22Rv1 (cell line): ENCODE results near the gene CDT1.

Experiments
- H3K27ac ChIP-seq: fragments of 450-650 bp; 2 replicates; pipeline ENCODE4 v1.5.1; 2017
- ZFX ChIP-seq: fragments of 450-650 bp; IDR thresholded peaks from 2 replicates; pipeline ENCODE4 v1.6.1; 2017; ENCODE audit warnings: antibody characterized with exemption, borderline replicate concordance
- TF ChIP-seq, protein P1 (sequence below): fragments of 450-650 bp; IDR thresholded peaks from 2 replicates; pipeline ENCODE4 v1.5.1; 2017; ENCODE audit warnings: mild to moderate bottlenecking

The CDT1 gene

DNA sequence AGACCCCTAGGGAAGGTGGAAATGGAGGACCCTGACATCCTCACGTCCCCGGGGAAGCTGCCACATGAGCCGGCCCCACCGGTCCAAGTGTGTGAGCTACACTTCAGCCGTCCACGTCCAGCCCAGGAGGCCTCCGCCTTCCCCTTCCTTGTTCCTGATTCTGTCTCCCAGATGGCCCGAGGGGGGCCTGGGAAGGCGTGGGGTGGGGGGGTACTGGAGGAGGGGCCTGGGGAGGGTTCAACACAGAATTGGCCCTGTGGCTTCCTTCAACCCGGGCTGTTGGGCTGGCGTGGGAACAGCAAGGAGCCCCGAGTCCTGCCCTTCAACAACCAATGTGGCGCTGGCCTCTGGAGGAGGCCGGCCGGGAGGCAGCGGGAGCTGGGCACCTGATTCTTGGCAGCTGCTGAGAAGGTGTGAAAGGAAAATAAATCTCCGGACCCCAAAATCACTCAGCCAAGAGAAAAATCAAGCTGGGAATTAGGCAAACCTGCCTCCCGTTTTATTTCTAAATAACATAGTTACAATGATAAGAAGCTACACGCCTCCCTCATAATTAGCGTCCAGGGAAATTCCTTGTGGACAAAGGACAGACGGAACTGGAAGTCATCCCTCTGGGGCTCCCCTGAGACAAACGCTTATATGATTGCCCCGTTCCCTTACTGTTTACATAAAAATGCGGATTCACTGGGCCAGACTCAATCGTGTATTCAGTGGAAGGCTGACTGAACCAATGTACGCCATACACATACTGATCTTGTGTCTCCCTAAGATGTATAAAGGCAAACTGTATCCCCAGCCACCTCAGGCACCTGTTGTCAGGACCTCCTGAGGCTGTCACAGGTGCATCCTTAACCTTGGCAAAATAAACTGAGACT, 9.9 kb downstream of the CDT1 start:
- peak overlapping the region; percentile 97 for H3K27ac ChIP-seq
- no peak for TF ChIP-seq ZFX
- TF ChIP-seq, protein P1, sequence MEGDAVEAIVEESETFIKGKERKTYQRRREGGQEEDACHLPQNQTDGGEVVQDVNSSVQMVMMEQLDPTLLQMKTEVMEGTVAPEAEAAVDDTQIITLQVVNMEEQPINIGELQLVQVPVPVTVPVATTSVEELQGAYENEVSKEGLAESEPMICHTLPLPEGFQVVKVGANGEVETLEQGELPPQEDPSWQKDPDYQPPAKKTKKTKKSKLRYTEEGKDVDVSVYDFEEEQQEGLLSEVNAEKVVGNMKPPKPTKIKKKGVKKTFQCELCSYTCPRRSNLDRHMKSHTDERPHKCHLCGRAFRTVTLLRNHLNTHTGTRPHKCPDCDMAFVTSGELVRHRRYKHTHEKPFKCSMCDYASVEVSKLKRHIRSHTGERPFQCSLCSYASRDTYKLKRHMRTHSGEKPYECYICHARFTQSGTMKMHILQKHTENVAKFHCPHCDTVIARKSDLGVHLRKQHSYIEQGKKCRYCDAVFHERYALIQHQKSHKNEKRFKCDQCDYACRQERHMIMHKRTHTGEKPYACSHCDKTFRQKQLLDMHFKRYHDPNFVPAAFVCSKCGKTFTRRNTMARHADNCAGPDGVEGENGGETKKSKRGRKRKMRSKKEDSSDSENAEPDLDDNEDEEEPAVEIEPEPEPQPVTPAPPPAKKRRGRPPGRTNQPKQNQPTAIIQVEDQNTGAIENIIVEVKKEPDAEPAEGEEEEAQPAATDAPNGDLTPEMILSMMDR = no peak

DNA sequence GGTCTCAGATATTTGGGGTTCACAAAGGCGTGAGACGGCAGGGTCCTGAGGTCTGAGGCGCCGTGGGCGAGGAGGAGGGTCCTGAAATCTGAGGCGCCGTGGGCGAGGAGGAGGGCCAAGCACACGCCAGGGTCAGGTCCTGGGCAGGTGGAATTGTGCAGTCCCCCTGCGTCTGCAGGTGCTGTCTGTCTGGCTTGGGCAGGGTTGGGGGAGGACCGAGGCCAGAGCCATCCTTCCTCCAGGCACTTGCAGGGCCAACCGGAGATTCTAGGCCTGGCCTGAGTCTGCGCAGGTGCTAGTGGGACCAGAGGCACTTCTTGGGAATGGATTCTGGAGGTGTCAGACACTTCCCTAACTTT, 10.5 kb downstream of the CDT1 start:
- H3K27ac ChIP-seq = no peak overlapping the region
- no peak for TF ChIP-seq ZFX
- TF ChIP-seq, protein P1 = no peak

DNA sequence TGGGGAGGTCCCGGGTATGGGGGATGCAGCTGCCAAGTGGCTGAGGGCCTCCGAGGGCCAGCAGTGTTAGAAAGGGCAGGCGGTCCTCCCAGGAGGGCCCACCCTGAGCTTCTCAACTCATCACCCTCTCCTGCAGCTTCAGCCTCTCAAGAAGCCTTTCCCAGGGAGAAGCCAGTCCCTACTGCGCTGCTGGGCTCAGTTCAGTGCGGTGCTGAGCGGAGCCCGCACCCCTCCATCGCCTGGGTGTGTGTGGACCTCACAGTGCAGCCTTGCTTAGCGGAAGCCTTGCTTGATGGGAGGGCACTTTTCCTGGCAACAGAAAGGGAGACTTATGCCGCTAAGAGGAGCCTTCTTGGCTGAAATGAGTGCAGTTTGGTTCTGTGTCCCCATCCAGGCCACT, 11.6 kb downstream of the CDT1 start:
- TF ChIP-seq, protein P1 = no peak
- no peak for TF ChIP-seq ZFX
- no peak overlapping the region for H3K27ac ChIP-seq

DNA sequence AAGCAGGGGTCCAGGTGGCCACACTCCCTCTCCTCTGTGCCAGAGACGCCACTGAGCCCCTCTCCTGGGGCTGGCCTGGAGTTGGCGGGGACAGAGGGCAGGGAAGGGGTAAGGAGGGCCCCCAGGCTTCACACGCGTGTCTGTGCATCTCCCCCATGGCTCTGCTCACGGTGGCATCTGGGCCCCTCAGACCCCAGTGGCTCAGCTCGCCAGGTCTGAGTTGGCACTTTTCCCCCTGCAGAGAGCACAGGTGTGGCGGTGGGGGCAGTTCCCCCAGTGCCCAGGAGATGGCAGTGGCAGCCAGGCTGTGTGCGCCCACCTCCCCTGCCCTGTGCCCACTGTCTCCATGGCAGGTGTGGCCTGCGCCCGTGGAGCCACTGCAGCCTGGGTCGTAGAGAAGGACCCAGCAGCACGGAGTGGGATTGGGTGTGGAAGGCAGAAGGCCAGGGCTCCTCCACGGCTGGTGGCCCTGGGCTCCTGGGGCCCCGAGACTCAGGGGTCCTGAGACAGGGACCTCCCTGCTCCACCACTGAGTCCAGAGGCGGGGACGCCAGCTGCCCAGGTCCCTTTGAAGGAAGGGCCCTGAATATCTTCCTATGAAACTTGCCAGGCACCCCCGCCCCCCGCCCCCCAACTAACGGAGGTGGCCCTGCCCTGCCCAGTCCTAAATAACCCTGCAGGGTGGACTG, 12.5 kb downstream of the CDT1 start:
- no peak overlapping the region for H3K27ac ChIP-seq
- no peak for TF ChIP-seq ZFX
- TF ChIP-seq, protein P1 = peak; percentile 92

DNA sequence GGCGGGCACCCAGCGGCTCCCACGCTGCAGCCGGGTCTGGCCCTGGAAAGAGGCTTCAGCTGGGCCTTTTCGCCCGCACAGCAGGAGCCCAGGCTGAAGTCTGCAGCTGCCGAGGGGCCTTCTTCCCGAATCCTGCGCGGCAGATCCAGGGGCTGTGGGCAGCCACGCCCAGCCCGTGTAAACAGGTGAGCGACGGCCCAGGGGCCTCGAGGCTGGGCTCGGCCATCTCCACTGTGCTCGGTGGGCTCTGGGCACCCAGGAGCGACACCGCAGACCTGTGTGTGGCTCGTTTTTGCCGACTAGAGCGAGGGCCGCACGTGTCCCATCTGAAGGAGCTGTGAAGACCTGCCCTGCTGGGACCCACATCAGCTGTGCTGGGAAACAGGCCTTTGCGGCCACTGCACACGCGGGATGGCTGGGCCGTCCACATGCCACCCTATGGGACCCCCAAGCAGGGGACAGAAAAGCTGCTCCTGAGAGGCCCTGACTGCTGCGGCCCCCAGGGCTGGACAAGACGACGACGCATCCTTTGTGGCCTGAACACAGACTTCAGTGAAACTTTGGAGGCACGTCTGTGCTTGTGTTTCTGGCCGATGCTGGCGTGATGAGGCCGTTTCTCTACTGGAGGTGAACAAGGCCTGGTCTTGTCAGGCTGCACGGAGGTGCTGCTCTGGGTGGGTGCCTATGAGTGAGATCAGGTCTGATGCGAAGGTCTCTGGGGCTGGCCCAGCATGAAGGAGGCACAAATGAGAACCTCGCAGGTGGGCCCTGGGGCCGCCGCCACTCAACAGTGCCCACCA, 13.3 kb downstream of the CDT1 start:
- TF ChIP-seq ZFX = no peak
- TF ChIP-seq, protein P1 = no peak
- H3K27ac ChIP-seq = no peak overlapping the region

DNA sequence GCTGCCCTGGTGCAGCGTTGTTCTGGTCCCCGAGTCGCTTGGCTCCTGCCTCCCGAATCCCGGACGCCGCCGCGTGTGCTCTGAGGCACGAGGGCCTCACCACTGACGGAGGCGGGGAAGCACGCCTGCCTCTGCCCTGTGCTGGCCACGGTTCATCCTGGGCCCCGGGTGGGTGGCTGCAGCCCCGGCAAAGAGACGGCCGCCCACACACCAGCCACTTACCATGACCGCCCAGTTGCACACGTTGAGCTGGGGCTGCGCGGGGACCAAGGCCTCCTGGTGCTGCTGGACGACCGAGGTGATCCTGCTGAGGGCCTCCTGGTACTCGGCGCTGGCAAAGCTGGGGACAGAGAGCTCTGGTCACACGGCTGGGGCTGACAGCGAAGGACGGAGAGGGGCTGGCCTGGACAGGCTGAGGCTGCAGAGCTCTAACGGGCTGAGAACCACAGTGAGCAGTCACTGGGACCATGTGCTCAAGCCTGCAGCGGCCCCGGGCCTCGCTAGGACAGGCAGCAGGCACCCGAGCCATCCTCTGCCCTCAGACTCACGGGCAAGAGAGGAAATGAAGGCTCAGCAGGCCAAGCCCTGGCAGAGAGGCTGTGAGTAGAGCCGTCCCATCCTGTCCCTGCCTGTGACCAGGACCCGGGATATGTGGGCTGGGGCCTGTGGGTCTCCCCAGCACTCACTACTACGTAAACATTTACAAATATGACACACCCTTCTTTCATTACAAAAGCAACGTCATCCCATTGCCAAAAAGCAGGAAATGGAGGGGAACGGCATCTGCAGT, 14.4 kb downstream of the CDT1 start:
- TF ChIP-seq, protein P1 = no peak
- no peak for TF ChIP-seq ZFX
- H3K27ac ChIP-seq = no peak overlapping the region
